HL-60 (cell line): ENCODE data around the gene RAB3IP.

Experiments used
- CTCF ChIP-seq: IDR thresholded peaks from one replicate; pipeline ENCODE4 v1.5.1; 2011; ENCODE audit warnings: low read length, control low read depth, inconsistent platforms; ENCODE audit not compliant: insufficient read depth
- POLR2AphosphoS5 ChIP-seq: IDR thresholded peaks from 2 replicates; pipeline ENCODE4 v1.6.1; 2012; ENCODE audit warnings: low read depth

- TF ChIP-seq CTCF (no peak), POLR2AphosphoS5 (no peak)
Observed at GRCh38 chr12:69732088-69732487, 6.6 kb upstream of the RAB3IP start.
